OCI-LY1 (cell line): Measurements from ENCODE around the gene HOXC10.

Experiments used
- H2AFZ ChIP-seq: fragments of 200-600 bp; sonication (generic), shearing (Covaris generic); 2 replicates; pipeline ENCODE4 v1.6.0; 2014; ENCODE audit warnings: antibody characterized with exemption, mild to moderate bottlenecking, low read length
- H3F3A ChIP-seq: fragments of 200-600 bp; sonication (generic), shearing (Covaris generic); 2 replicates; pipeline ENCODE4 v1.6.0; 2014; ENCODE audit warnings: mild to moderate bottlenecking, antibody characterized with exemption, low read length, moderate library complexity; ENCODE audit not compliant: insufficient read depth
- H3K27ac ChIP-seq: fragments of 200-600 bp; sonication (generic); 2 replicates; pipeline ENCODE4 v1.5.1; 2014; ENCODE audit warnings: low read length, mixed run types, mild to moderate bottlenecking, low read depth; ENCODE audit not compliant: poor library complexity, severe bottlenecking
- H3K27me3 ChIP-seq: fragments of 200-600 bp; sonication (generic); 2 replicates; pipeline ENCODE4 v1.6.0; 2014; ENCODE audit warnings: antibody characterized with exemption, mild to moderate bottlenecking, low read length, moderate library complexity; ENCODE audit not compliant: insufficient read depth
- H3K36me3 ChIP-seq: fragments of 200-600 bp; sonication (generic); 2 replicates; pipeline ENCODE4 v1.6.1; 2014; ENCODE audit warnings: mild to moderate bottlenecking, antibody characterized with exemption, low read length, moderate library complexity, mixed read lengths; ENCODE audit not compliant: insufficient read depth
- H3K4me1 ChIP-seq: fragments of 200-600 bp; sonication (generic); 2 replicates; pipeline ENCODE4 v1.5.1; 2014; ENCODE audit warnings: mild to moderate bottlenecking, low read length, moderate library complexity; ENCODE audit not compliant: insufficient read depth, severe bottlenecking
- H3K4me2 ChIP-seq: fragments of 200-600 bp; sonication (generic), shearing (Covaris generic); 2 replicates; pipeline ENCODE4 v1.6.1; 2014; ENCODE audit warnings: low read length
- H3K4me3 ChIP-seq: fragments of 200-600 bp; sonication (generic); 2 replicates; pipeline ENCODE4 v1.5.1; 2014; ENCODE audit warnings: low read length, low read depth, mild to moderate bottlenecking, mixed read lengths; ENCODE audit not compliant: poor library complexity, severe bottlenecking
- H3K79me2 ChIP-seq: fragments of 200-600 bp; shearing (Covaris generic); 2 replicates; pipeline ENCODE4 v1.6.1; 2016; ENCODE audit warnings: mixed run types, low read length, mixed read lengths; ENCODE audit not compliant: insufficient read depth
- H3K9ac ChIP-seq: fragments of 200-600 bp; sonication (generic), shearing (Covaris generic); 2 replicates; pipeline ENCODE4 v1.6.1; 2014; ENCODE audit warnings: mild to moderate bottlenecking, low read length, mixed read lengths
- H3K9me2 ChIP-seq: fragments of 200-600 bp; sonication (generic), shearing (Covaris generic); 2 replicates; pipeline ENCODE4 v1.6.1; 2014; ENCODE audit warnings: low read depth, mild to moderate bottlenecking, low read length, mixed read lengths
- H3K9me3 ChIP-seq: fragments of 200-600 bp; shearing (Covaris generic); 2 replicates; pipeline ENCODE4 v1.6.1; 2014; ENCODE audit warnings: low read length, mixed read lengths
- H4K20me1 ChIP-seq: fragments of 200-600 bp; sonication (generic), shearing (Covaris generic); 2 replicates; pipeline ENCODE4 v1.6.0; 2016; ENCODE audit warnings: mild to moderate bottlenecking, low read length; ENCODE audit not compliant: insufficient read depth
- EZH2 ChIP-seq: fragments of 200-600 bp; sonication (generic), shearing (Covaris generic); IDR thresholded peaks from 2 replicates; pipeline ENCODE4 v1.8.0; 2017; ENCODE audit warnings: borderline replicate concordance, mixed run types, mild to moderate bottlenecking, antibody characterized with exemption, low read length, moderate library complexity, mixed read lengths
- TF ChIP-seq, protein P1 (sequence below): fragments of 200-600 bp; sonication (generic), shearing (Covaris generic); IDR thresholded peaks from 2 replicates; pipeline ENCODE4 v1.5.1; 2017; ENCODE audit warnings: mild to moderate bottlenecking, antibody characterized with exemption, low read length, moderate library complexity, mixed read lengths

The HOXC10 gene

DNA sequence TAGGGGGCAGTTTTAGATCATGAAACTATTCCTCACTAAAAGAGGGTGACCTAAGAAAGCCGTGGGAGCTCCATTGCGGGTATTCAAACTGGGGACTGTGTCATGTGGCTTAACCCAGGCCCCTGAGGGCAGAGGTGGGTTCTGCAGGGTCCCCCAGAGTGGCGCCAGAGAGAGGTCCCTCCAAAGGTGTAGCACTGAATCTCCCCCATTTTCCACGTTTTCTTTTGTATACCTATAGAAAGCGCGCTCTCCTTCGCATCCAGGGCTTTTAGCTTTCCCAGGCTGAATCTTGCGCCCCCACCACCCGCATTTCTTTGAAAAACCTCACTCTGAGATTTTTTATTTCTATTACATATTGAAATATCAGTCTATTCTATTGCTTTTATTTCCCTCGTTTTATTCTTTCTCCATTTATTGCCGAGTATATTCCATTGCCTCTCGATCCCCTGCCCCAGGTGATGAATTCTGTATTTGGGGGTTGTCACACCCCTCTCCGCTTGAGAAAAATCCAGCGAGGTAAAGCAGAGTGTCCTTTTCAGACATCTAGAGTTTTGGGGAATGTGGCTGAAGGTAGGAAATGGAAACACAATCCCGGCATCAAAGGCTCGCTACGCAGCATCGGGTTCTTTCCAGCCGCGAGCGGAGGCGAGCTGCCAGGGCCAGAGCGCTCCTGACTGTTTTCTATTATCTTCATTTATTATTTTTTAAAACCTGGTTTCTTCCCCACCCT lies 47.2 kb upstream of the HOXC10 start:
- Histone ChIP-seq H3K4me2 (no peak overlapping the region), H3K36me3 (no peaks in the 10 kb centered on the region), H3K4me1 (no peaks in the 10 kb centered on the region), H3K9ac (no peak overlapping the region), H4K20me1 (no peaks in the 10 kb centered on the region), H3K9me3 (no peaks in the 10 kb centered on the region), H3K79me2 (no peaks in the 10 kb centered on the region), H2AFZ (no peak overlapping the region), H3K4me3 (no peak overlapping the region), H3K27ac (no peak overlapping the region), H3K27me3 (no peaks in the 10 kb centered on the region), H3K9me2 (no peaks in the 10 kb centered on the region), H3F3A (no peaks in the 10 kb centered on the region)
- no peak for TF ChIP-seq EZH2
- TF ChIP-seq, protein P1, sequence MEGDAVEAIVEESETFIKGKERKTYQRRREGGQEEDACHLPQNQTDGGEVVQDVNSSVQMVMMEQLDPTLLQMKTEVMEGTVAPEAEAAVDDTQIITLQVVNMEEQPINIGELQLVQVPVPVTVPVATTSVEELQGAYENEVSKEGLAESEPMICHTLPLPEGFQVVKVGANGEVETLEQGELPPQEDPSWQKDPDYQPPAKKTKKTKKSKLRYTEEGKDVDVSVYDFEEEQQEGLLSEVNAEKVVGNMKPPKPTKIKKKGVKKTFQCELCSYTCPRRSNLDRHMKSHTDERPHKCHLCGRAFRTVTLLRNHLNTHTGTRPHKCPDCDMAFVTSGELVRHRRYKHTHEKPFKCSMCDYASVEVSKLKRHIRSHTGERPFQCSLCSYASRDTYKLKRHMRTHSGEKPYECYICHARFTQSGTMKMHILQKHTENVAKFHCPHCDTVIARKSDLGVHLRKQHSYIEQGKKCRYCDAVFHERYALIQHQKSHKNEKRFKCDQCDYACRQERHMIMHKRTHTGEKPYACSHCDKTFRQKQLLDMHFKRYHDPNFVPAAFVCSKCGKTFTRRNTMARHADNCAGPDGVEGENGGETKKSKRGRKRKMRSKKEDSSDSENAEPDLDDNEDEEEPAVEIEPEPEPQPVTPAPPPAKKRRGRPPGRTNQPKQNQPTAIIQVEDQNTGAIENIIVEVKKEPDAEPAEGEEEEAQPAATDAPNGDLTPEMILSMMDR = no peak

DNA sequence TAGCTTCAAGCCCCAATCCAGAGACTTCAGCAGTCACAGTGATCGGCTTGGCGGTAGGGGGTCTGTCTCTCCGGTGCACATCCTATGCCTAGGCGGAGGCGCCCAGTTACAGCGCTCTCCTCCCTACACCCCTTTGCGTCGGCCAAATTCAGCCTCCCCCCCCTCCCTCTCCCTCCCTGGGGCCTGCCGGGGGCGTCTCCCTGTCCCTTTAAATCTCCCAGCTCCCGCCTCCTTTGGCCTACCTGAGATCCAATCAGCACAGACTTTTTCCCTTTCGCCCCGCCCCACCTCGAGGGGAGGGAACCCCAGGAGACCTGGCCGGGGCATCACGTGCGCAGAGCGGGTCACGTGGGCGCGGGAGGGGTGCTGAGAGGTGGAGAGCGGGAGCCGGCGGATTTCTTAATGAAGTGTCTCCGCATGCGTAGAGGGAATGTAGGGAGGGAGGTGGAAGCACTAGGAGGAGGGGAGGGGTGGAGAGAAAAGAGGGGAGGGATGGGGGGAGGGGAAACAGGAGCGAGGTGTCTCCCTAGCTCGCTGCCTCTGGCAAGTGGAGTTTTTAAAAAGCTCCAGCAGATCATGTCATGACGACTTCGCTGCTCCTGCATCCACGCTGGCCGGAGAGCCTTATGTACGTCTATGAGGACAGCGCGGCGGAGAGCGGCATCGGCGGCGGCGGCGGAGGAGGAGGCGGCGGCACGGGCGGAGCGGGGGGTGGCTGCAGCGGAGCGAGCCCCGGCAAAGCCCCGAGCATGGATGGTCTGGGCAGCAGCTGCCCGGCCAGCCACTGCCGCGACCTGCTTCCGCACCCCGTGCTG lies 46.4 kb upstream of the HOXC10 start, which contains the start of gene HOXC13:
HOXC13 (plus strand) TSS at position 506 of the 815 bp plus-strand sequence; CDS start at position 582, 76 bp downstream.
- H3K4me2 ChIP-seq = no peak within 1 kb of the TSS
- no peak within 1 kb of the TSS for H3K9ac ChIP-seq
- H3K27me3 ChIP-seq = no peaks in the 10 kb centered on the region
- H2AFZ ChIP-seq = no peak within 1 kb of the TSS
- H3K9me3 ChIP-seq = no peaks in the 10 kb centered on the region
- H4K20me1 ChIP-seq = no peaks in the 10 kb centered on the region
- H3K36me3 ChIP-seq = no peaks in the 10 kb centered on the region
- no peak within 1 kb of the TSS for H3K4me3 ChIP-seq
- no peaks in the 10 kb centered on the region for H3K9me2 ChIP-seq
- H3K79me2 ChIP-seq = no peaks in the 10 kb centered on the region
- H3K4me1 ChIP-seq = no peaks in the 10 kb centered on the region
- no peak within 1 kb of the TSS for H3K27ac ChIP-seq
- TF ChIP-seq, protein P1 = no peak
- no peak for TF ChIP-seq EZH2
- H3F3A ChIP-seq = no peaks in the 10 kb centered on the region

DNA sequence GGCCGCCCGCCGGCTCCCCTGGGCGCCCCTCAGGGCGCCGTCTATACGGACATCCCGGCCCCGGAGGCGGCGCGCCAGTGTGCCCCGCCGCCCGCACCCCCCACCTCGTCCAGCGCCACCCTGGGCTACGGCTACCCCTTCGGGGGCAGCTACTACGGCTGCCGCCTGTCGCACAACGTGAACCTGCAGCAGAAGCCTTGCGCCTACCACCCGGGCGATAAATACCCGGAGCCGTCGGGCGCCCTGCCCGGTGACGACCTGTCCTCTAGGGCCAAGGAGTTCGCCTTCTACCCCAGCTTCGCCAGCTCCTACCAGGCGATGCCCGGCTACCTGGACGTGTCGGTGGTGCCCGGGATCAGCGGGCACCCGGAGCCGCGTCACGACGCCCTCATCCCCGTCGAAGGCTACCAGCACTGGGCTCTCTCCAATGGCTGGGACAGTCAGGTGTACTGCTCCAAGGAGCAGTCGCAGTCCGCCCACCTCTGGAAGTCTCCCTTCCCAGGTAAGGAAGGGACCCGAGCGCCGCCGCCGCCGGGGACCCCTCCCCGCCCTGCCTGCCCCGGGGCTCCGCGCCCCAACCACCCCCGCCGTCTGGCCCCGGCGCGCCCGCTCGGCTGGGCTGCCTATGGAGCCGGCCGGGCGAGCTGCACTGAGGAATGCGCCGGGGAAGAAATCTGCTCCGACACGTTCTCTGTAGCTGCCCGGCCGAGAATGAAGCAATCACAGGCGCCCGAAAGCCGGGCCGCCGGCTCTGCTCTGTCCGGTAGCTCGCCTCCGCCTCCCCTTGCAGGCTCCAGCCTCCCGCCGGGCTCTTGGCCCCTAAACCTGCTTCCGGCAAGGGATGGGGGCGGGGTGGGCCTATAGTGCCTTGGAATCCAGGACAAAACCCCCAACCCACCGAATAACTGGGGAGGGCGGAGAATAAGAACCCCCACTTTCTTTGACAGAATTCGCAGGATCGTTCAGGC lies 45.5 kb upstream of the HOXC10 start:
- Histone ChIP-seq H3K4me2 (no peak overlapping the region), H3K9me3 (no peaks in the 10 kb centered on the region), H3K36me3 (no peaks in the 10 kb centered on the region), H3K9me2 (no peaks in the 10 kb centered on the region), H2AFZ (no peak overlapping the region), H3K27me3 (no peaks in the 10 kb centered on the region), H3K9ac (no peak overlapping the region), H3F3A (no peaks in the 10 kb centered on the region), H3K4me1 (no peaks in the 10 kb centered on the region), H3K27ac (no peak overlapping the region), H4K20me1 (no peaks in the 10 kb centered on the region), H3K4me3 (no peak overlapping the region), H3K79me2 (no peaks in the 10 kb centered on the region)
- no peak for TF ChIP-seq EZH2
- TF ChIP-seq, protein P1 = no peak
